Osteoblast (primary cell): ENCODE measurements around the gene KCTD12. TPM values are rescaled to one million over a fixed set of nuclear protein-coding genes. Genes with fewer than 3 reads are reported as not detected.

ENCODE experiments used
- DNase-seq: peaks from one replicate; pipeline ENCODE4 v3.0.0; 2011; ENCODE audit warnings: low spot score, mixed read lengths; ENCODE audit not compliant: insufficient read length; ENCODE audit errors: missing footprints
- H2AFZ ChIP-seq: 2 replicates; pipeline ENCODE4 v1.6.0; 2011; ENCODE audit warnings: mild to moderate bottlenecking, low read length
- H3K27ac ChIP-seq: 2 replicates; pipeline ENCODE4 v1.5.1; 2011; ENCODE audit warnings: mild to moderate bottlenecking, low read depth, low read length, moderate library complexity
- H3K27me3 ChIP-seq: 2 replicates; pipeline ENCODE4 v1.6.0; 2012; ENCODE audit warnings: mild to moderate bottlenecking, control low read depth, inconsistent platforms, low read length, moderate library complexity; ENCODE audit not compliant: insufficient read depth
- H3K36me3 ChIP-seq: 2 replicates; pipeline ENCODE4 v1.5.1; 2011; ENCODE audit warnings: mild to moderate bottlenecking, low read length, control low read depth, moderate library complexity; ENCODE audit not compliant: insufficient read depth
- H3K4me1 ChIP-seq: 2 replicates; pipeline ENCODE4 v1.5.1; 2011; ENCODE audit warnings: mild to moderate bottlenecking, low read length, control low read depth, moderate library complexity; ENCODE audit not compliant: insufficient read depth
- H3K4me2 ChIP-seq: 2 replicates; pipeline ENCODE4 v1.6.0; 2011; ENCODE audit warnings: mild to moderate bottlenecking, low read length; ENCODE audit not compliant: insufficient read depth
- H3K4me3 ChIP-seq: fragments of 200-600 bp; sonication (generic); 3 replicates; pipeline ENCODE4 v1.5.1; 2012; ENCODE audit warnings: mild to moderate bottlenecking, low read length, inconsistent platforms; ENCODE audit not compliant: insufficient read depth
- H3K79me2 ChIP-seq: 2 replicates; pipeline ENCODE4 v1.6.0; 2012; ENCODE audit warnings: mild to moderate bottlenecking, low read length, control low read depth, inconsistent platforms; ENCODE audit not compliant: insufficient read depth
- H3K9me3 ChIP-seq: 2 replicates; pipeline ENCODE4 v1.5.1; 2011; ENCODE audit warnings: low read depth, low read length, control low read depth
- H4K20me1 ChIP-seq: 2 replicates; pipeline ENCODE4 v1.6.0; 2012; ENCODE audit warnings: mild to moderate bottlenecking, low read length, control low read depth; ENCODE audit not compliant: insufficient read depth
- CTCF ChIP-seq: IDR thresholded peaks from 2 replicates; pipeline ENCODE4 v1.5.1; 2011; ENCODE audit warnings: mild to moderate bottlenecking, low read depth, low read length, moderate library complexity; ENCODE audit errors: extremely low read depth
- total RNA-seq: library from RNA; depleted of rRNA; stranded (reverse); fragments of >200 nt; gene quantifications from 2 replicates; pipeline ENCODE4 v1.2.3, GENCODE V29; 2012

KCTD12 gene
- total RNA-seq, 1 donor = 29.0 TPM

GRCh38 chr13:76853921-76854608 is 32.1 kb downstream of the KCTD12 start:
- H4K20me1 ChIP-seq = no peaks in the 10 kb centered on the region
- H3K4me2 ChIP-seq = peak overlapping the region; percentile 22
- H3K36me3 ChIP-seq = no peaks in the 10 kb centered on the region
- H3K27me3 ChIP-seq = no peaks in the 10 kb centered on the region
- H2AFZ ChIP-seq = no peak overlapping the region
- no peak for TF ChIP-seq CTCF
- no peaks in the 10 kb centered on the region for H3K9me3 ChIP-seq
- no peak for DNase-seq
- H3K79me2 ChIP-seq = no peaks in the 10 kb centered on the region
- H3K27ac ChIP-seq = peak overlapping the region; percentile 71
- H3K4me1 ChIP-seq = peaks cover 44% of the 10 kb centered on the region
- no peak overlapping the region for H3K4me3 ChIP-seq

GRCh38 chr13:76853481-76853880 is 32.7 kb downstream of the KCTD12 start:
- DNase-seq = no peak
- peak overlapping the region; percentile 22 for H3K4me2 ChIP-seq
- peak overlapping the region; percentile 71 for H3K27ac ChIP-seq
- no peaks in the 10 kb centered on the region for H3K79me2 ChIP-seq
- TF ChIP-seq CTCF = no peak
- H3K4me1 ChIP-seq = peaks cover 44% of the 10 kb centered on the region
- H4K20me1 ChIP-seq = no peaks in the 10 kb centered on the region
- H3K27me3 ChIP-seq = no peaks in the 10 kb centered on the region
- no peak overlapping the region for H3K4me3 ChIP-seq
- H2AFZ ChIP-seq = no peak overlapping the region
- H3K36me3 ChIP-seq = no peaks in the 10 kb centered on the region
- H3K9me3 ChIP-seq = no peaks in the 10 kb centered on the region

GRCh38 chr13:76852986-76853385 is 33.2 kb downstream of the KCTD12 start:
- Histone ChIP-seq H4K20me1 (no peaks in the 10 kb centered on the region), H3K4me1 (peaks cover 44% of the 10 kb centered on the region), H2AFZ (no peak overlapping the region), H3K36me3 (no peaks in the 10 kb centered on the region), H3K9me3 (no peaks in the 10 kb centered on the region), H3K79me2 (no peaks in the 10 kb centered on the region), H3K4me3 (no peak overlapping the region), H3K27me3 (no peaks in the 10 kb centered on the region), H3K27ac (peak overlapping the region; percentile 71), H3K4me2 (no peak overlapping the region)
- no peak for DNase-seq
- no peak for TF ChIP-seq CTCF

- no peak for TF ChIP-seq CTCF
- Histone ChIP-seq H4K20me1 (no peaks in the 10 kb centered on the region), H3K4me2 (no peak overlapping the region), H3K36me3 (no peaks in the 10 kb centered on the region), H3K27me3 (no peaks in the 10 kb centered on the region), H3K4me1 (peaks cover 44% of the 10 kb centered on the region), H3K27ac (no peak overlapping the region), H3K9me3 (no peaks in the 10 kb centered on the region), H3K79me2 (no peaks in the 10 kb centered on the region), H3K4me3 (no peak overlapping the region), H2AFZ (no peak overlapping the region)
- DNase-seq = no peak
Measured at GRCh38 chr13:76851961-76852360, 34.2 kb downstream of the KCTD12 start.
